Embryonic facial prominence (tissue), 1 donor: ENCODE measurements around the gene PHACTR3.
"Not testable (repeated sequence)": the region's sequence is repeated elsewhere in the genome, so short reads cannot be mapped to it uniquely, and the experiment has no call there.

Source experiments
- DNase-seq: peaks from one replicate; pipeline ENCODE4 v3.0.0-alpha.2; 2016; ENCODE audit errors: extremely low spot score

The PHACTR3 gene

DNA sequence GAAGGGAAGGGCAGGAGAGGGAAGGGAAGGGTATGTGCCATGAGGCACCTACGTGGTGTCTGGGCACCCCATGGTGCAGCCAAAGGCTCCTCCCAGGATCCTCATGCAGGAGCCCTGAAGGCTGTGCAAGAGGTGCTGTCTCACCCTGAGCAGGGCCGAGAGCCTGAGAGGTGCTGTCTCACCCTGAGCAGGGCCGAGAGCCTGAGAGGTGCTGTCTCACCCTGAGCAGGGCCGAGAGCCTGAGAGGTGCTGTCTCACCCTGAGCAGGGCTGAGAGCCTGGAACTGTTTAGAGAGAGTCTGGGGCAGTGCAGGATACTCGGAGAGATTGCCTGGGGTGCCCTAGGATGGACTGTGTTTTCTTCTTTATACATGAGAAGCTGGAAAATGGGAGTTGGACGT, 14.2 kb downstream of the PHACTR3 start:
- DNase-seq, result not testable (repeated sequence)

DNA sequence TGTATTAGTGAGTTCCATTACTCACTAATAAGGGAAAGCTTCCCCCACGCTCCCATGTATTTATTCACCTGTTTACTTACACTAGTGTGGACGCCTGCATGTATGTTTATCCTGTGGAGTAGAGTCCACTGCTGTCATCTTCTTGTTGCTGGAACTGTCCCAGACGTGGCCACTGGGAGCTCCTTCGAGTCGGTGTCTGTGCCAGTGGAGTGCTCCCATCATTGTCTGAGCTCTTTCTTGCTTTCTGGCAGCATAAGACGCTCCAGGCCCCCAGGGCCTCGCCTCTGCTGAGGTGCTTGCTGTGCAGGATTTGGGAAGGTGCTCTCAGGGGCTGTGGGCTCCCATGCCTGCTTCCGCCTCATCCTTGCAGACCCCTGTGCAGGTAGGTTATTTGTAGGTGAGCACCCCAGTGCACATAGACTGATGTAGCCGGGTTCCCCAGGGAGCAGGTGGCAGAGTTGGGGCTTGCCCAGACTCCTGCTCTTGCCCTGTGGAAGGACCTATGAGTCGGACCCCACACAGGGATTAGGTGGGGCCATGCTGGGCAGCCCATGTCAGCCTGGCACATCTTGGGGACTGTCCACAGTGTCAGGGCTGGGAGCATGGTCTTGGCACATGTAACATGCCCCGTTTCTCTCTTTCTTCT, 16.6 kb downstream of the PHACTR3 start:
- no peak for DNase-seq

DNA sequence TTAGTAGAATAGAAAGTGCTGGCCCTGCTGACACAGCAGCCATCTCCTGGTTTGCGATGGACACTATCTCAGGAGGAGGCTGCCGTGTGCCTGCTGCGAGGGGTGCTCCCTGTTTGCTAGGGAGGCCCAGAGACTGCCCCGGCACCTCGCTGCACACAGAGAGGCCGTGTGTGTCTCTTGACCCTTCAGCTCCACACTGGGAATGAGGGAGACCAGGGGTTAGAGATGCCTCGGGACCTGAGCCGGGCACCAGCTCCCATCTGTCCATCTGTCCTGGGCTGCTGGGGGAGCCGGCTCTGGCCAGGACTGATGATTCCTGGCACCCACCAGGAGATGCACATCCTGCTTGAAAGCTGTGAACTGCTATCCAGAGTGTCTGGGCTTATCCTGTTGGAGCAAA, 18.2 kb downstream of the PHACTR3 start:
- DNase-seq, result no peak

DNA sequence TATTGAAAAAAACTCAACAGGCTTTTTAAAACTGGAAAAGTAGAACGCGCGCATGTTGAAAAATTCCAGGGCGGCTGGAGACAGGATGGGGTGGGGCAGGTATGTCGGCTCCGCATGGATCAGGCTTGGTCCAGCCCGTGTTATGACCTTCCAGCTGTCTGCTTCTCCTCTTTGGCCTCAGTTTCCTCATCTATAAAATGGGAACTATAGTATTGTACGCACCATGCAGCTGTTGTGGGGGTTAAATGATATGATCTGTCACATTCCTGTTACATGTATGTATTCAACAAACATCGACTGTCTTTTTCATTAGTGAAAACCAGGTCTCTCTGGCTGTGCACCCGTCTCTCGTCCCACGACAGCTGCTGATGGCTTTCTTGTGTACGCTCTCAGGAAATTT, 18.8 kb downstream of the PHACTR3 start:
- no peak for DNase-seq

DNA sequence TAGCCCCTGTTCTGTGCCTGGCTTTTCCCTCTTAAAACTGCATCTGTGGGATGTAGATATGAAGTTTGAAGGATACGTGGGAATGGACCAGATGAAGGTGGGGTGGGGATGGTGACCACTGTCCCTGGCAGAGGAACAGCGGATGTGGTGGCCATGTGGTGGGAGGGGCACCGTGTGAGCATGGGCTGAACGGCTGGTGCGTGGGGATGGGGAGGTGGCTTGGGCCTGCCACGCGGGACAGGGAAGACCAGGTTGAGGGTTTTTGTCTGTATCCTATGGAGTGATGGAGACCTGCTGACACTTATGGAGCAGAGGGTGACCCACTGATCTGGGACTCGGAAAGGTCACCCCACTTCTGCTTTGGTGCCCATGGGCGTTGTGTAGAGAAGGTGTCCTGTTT, 19.2 kb downstream of the PHACTR3 start:
- DNase-seq, result no peak

DNA sequence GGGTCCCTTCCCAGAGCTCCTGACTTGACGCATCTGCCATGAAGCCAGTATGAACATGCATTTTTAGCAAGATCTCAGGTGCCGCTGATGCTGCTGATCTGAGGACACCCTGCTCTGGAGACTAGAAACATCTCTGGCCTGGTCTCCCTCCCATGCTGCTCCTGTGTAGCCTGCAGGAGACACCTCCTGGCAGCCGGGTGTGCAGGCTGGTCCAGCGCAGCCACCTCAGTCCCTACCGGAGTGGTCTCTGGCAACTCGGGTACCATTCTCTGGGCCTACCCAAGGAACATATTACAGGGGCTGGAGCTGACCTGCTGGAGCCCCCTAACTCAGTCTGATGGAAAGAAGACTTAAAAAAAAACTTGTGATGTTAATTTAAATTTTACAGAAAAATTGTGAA, 20.1 kb downstream of the PHACTR3 start:
- DNase-seq, result no peak

DNA sequence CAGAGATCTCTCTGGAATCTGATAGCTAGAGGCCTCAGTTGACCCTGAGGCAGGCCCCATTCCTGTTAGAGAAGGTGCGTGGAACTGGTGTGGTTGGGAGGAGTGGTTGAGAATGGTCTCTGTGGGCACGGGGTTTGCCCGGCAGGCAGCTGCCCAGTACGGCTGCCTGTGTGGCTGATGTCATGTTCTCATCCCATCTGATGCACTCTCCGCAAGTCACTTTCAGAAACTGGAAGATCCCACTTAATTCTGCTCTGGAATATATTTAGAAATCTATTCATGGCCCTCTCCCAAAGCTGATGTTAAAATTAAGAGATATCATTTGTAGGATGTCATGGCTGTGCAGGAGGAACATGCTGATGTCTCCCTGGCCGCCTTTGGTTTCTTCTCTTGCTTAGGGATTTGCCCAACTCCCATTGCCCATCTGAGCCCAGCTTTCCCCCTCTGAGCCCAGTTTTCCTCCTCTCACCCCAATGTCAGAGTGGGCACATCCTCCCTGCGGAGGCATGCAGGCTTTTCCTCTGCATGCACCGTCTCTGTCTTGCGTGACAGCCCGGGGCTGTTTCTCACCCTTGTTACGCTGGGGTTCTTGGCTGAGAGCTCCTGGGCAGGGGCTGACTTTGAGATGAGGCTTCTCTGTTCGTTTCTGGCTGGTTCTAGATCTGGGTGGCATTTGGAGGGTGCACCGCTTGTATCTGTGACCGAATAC, 21.0 kb downstream of the PHACTR3 start:
- no peak for DNase-seq

DNA sequence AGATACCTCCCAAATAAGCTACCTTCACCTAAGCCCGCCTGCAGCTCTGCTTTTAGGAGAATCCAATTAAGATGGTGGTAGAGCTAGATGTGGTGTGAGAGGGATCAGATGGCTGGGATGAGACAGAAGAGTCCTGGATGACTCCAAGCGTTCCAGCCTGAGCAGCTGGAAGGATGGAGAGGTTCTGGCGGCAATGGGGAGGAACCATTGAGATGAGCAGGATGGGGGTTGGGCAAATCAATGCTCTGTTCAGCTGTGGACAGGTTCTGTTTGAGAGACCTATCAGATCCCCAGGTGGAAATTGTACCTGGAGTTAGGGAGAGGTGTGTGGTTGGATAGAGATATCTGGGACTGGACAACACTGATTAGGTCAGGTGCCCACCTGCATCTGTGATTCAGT, 23.0 kb downstream of the PHACTR3 start:
- no peak for DNase-seq

DNA sequence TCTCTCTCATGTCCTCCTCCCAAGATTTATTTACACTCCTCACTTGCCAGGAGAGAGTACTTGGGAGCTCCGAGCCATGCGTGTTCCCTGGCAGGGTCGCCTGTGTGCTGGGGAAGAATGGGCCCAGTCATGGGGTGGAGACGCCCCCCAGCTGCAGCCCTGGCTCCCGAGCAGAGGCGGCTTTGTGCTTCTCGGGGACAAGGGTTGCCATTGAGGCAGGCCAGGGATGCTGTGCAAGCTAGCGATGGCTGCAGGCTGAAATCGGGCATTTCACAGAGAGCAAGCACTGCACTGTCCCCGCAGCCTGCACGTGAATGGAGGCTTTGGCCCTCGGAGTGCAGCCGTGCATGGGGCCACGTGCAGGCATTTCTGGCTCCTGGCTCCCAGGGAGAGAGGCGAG, 23.8 kb downstream of the PHACTR3 start:
- no peak for DNase-seq

DNA sequence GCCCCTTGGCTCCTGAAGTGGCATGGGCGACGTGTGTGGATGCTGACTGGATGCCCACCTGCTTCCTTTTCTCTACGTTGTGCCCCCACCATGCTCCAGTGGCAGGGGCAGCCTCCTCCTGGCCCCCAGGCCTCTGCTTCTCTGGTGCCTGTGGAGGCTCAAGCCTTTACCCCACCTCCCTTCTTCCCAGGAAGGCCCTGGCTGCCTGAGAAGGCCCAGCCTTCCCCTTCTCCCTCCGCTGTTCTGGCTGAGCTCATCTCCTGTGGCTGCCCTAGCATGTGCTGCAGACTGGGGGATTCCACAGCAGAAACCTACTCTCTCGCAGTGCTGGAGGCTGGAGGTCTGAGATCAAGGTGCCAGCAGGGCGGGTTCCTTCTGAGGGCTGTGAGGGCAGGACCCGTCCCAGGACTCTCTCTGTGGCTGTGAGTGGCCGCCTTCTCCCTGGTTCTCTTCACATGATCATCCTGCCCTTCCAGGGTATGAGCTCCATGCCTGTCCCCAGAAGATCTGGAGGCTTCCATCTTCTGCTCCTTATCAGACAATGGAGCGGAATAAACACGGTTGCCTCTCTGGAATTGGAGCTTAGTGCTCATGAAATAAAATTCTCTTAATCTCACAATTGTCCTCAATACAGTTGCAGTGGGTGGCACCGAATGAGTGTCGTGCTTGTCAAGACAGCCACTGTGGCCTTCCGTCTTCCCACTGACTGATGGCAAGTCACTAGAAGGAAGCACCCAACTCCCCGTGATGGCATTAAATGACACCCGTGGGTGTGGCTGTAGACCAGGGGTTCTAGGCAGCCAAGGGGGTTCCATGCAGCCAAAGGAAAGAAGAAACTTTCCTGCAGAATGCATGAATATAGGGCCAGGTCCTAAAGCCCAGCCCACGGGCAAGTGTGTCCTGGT, 25.1 kb downstream of the PHACTR3 start:
- no peak for DNase-seq

DNA sequence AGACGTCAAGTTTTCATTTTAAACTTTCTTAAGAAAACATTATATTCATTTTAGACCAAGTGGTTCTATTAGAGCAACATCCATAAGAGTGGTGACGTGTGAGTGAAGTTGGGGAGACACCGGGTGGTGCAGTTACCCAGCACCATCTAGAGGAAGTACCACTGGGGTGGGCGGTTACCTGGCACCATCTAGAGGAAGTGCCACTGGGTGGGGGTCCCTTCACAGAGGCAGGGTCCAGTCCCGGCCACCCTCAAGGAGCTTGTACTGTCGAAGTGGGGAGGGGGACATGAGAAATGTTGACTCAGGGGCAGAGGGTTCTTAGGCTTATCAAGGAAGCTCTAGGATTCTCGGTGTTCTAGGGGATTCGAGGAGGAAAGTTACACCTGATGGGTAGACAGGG, 26.2 kb downstream of the PHACTR3 start:
- DNase-seq, result no peak

DNA sequence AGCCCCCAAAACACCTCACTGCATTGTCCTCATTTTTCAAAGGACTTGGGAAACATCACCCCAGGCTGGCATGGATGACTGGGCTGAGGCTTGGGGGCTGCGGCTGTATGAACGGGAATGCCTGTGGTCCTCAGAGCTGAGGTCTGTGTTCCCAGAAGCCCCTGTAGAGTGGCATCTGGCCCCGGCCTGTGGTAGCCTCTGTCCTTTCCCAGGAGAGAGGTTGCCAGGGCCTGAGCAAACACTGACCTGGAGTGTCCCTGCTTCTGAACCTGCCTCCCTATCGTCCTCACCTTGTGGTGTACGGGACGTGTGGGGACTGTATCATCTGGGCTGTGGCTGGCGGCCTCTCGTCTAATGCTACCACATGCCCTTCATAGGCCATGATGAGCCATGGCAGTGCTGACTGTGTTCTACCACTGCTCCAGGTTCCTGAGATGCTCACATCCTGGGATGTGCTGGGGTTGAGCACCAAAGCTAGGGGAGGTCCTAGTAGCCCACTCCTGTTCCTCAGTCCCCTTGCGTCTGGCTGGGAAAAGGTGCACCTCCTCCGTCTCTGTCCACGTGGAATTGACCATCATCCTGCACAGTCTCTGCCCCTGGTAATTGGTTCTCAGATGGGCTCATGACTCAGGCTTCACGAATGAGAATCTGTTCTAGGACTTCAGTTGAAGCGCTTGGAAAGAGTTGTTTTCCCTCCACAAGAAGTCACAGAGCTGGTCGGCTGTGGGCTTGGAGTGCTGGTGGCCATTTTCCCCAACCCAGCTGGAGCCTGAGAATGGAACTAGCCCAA, 27.6 kb downstream of the PHACTR3 start:
- DNase-seq, result no peak

DNA sequence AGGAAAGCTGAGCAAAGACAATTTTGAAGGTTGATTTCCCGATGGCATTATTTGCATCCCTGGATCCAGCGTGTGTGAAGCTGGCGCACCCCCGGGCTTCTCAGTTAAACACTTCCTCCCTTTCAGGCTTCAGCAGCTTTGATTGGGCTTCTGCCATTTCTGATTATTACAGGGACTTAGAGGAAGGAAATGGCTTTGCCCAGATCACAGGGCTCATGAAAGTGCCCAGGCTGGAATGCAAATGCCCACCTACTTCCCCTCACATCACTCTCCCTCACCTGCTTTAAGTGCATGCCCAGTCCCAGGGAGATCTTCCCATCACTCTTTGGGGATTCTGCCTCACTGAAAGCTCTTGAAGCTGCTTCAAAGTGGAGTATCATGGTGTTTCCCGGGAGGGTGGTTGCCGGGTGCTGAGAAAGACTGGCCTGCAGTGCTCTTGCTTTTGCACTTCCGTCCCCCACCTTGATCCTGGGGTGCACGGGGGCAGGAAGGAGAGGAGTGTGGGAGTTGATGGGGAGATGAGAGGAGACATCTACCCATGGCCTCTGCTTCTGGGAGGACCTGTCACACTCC, 28.3 kb downstream of the PHACTR3 start:
- no peak for DNase-seq

DNA sequence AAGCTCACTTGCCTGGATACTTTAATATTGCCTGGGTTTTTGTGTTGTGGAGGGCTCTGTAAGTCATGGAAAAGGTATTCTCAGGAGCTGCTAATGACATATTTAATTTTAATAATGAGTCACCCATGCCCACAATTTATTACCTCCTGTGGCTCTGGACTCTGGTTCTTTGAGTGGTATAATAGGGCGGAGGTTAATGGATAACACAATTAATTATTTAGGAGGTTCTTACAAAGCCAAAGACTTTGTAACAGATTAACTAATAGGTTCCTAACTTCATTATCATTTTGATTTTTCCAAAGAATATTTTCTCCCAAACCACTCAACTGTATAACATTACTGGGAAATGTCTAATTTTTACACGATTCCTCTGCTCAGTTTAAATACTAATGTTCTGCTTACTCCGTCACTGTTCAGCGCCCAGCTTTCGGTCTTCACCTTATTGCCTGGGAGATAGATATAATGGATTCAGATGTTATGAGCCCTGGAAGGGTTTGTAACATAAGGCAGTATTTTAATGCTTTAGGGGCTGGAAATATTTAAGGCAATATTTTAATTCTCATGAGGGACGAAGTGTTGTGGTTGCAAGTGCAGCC, 29.4 kb downstream of the PHACTR3 start:
- no peak for DNase-seq

DNA sequence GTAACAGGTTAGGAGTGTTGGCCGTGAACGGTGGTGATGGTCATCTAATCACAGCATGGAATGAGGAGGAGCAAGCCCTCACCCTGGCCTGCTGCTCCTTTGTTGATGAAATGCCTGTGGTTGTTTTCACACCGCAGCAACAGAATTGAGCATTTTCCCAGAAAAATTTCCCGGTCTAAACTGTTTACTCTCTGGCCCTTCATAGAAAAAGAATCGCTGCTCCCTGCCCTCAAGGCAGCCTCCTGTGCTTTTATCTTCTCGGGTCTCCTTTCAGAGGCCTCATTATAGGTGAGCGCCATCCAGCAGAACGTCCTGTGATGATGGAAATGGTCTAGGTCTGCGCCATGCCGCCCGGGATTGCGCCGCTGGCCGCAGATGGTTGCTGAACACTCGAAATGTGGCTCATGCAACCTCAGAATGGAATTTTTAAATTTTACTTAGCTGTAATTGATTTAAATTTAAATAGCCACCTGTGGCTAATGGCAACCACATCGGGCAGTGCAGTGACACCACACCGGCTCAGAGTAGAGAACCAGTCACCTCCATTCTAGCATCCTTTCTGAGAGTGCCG, 30.2 kb downstream of the PHACTR3 start:
- no peak for DNase-seq

DNA sequence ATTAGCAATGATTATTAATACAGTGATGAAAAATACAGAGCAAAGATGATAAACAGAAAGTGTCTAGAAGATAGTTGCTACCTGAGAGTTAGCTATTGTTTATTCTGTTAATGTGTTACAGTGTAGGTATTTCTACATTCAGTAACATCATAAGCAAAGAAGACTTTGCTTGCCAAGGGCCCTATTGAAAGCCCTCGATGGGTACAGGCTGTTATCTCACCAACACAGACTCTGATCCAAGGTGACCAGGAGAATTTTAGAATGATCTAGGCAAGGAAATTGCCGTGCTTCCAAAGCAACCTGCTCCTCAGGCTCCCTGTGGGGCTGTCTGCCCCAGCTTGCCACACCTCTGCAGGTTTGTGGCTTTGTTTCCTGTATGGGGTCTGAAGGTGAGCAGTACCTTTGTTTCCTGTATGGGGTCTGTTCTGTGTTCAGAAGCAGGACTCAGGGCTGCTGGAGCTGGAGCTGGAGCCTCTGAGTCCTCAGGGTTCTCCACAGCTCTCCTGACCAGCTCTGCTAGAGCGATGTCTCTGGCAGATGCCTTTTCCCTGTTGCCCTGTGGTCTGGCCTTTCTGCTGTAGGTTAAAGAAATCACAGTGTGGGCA, 32.5 kb downstream of the PHACTR3 start:
- DNase-seq, result no peak

DNA sequence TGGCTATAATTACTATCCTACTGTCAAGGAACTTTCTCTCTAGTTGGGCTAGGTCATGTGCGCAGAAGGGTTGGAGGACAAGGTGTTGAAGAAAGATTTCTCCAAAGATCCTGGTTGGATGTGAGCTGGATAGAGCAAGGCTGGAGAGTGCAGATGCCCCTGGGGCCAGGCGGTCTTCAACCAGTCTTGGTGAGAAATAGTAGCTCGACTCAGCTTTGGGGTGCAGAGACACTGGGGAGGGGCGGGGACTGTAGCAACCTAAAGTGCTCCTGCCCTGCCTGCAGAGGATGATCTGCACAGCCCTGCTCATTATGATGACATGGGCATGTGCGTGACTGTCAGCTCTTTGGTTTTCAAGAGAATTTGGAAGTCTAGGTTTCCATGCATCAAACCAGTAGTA, 35.9 kb downstream of the PHACTR3 start:
- DNase-seq, result no peak

DNA sequence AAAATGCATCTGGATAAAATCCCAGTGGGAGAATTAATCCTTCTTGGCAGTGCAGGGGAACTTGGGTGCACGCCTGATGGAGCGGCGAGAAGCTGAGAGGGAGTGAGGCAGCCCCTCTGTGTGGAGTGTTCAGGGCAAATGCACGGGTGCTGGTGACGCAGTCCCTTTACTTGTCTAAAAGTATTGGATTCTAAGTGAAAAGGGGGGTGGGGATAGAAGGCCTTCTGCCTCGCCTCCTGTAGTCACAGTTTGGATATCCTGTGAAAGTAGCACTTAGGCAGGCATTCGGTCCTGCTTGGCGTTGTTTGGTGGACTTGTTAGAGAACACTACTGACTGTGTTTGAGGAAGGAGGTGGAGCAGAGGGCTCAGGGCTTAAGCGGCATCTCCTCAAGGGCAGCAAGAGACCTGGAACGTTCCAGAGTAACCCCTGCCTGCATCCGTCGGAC, 39.3 kb downstream of the PHACTR3 start:
- no peak for DNase-seq

DNA sequence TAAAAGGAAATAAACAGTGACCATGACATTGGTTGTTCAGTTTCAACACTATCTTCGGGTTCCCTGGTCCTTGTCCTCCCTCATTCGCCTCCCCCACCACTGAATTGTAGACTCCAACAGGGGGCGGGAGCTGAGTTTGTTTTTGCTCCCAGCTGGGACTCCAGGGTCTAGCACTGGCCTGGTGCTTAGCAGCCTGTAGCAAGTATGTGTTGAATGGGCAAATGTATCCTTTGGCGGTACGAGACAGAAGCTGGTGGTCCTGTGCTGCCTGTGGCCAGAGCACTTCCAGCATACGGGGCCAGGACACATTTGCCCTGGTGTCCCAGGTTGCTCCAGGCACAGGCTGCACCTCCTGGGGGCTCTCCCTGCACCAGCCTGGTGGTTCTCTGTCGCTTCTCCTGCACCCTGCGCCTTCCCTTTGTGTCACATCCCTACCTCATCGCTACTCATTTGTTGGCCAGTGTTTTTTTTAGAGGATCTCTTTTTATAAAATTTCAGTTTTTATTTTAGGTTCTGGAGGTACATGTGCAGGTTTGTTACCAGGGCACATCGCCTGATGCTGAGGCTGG, 40.1 kb downstream of the PHACTR3 start:
- DNase-seq, result no peak

DNA sequence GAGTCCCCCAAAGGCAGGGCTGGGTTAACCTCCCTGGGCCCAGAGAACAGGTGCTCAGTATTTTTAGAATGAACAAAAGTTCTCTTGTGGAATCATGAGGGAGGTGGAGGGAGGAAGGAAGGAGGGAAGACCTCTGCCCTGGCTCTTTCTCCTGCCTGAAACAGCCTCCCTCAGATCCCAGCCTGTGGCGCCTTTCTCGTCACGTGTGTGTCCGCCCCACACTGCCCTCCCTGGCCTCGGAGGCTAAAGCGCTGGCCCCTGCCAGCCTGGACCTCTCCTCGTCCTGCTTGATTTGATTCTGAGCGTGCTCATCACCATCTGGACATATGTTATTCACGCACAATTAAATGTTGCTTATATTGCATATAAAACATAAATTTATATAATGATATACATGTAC, 40.9 kb downstream of the PHACTR3 start:
- no peak for DNase-seq
